CD14-positive monocyte (primary cell): ENCODE results near the gene TYR. TPM values are rescaled to one million over a fixed set of nuclear protein-coding genes. Genes with fewer than 3 reads are reported as not detected.
"Not testable (repeated sequence)": the region's sequence is repeated elsewhere in the genome, so short reads cannot be mapped to it uniquely, and the experiment has no call there.

Source experiments
- DNase-seq, 3 donors: peaks; one replicate each; pipeline ENCODE4 v3.0.0-alpha.2; 2011 to 2022
- H2AFZ ChIP-seq: 2 replicates; pipeline ENCODE4 v1.6.0; 2012; ENCODE audit warnings: mild to moderate bottlenecking, low read depth, low read length, inconsistent platforms; ENCODE audit not compliant: insufficient read depth, poor library complexity, severe bottlenecking
- H3K27ac ChIP-seq, 2 donors: 1 replicate in 1 of 2; 2 replicates in 1 of 2; pipeline ENCODE4 v1.5.1; 2012 to 2013; ENCODE audit warnings: low read length in 2 of 2, control low read depth in 1 of 2, inconsistent platforms in 1 of 2, low read depth in 1 of 2, mild to moderate bottlenecking in 1 of 2
- H3K27me3 ChIP-seq, 2 donors: one replicate each; pipeline versions ENCODE4 v1.6.0 to v1.6.1; 2011 to 2013; ENCODE audit warnings: low read length in 2 of 2; ENCODE audit not compliant: control insufficient read depth in 2 of 2, insufficient read depth in 2 of 2
- H3K36me3 ChIP-seq, 2 donors: replicated peaks in 1 of 2; 1 replicate in 1 of 2; 2 replicates in 1 of 2; pipeline versions ENCODE4 v1.5.1 to v1.6.1; 2012 to 2013; ENCODE audit warnings: low read length in 2 of 2, control low read depth in 1 of 2, inconsistent platforms in 1 of 2, mild to moderate bottlenecking in 1 of 2; ENCODE audit not compliant: insufficient read depth in 2 of 2, control insufficient read depth in 1 of 2
- H3K4me1 ChIP-seq, 2 donors: 1 replicate in 1 of 2; 2 replicates in 1 of 2; pipeline versions ENCODE4 v1.5.1 to v1.6.1; 2012 to 2013; ENCODE audit warnings: low read length in 2 of 2, control low read depth in 1 of 2, inconsistent platforms in 1 of 2, mild to moderate bottlenecking in 1 of 2, moderate library complexity in 1 of 2; ENCODE audit not compliant: insufficient read depth in 2 of 2, control insufficient read depth in 1 of 2
- H3K4me2 ChIP-seq: replicated peaks from 2 replicates; pipeline ENCODE3; 2012; ENCODE audit warnings: low read length, moderate library complexity, mild to moderate bottlenecking; ENCODE audit not compliant: poor library complexity, severe bottlenecking; ENCODE audit errors: extremely low read depth
- H3K4me3 ChIP-seq, 3 experiments: fragments of 200-600 bp in 1 of 3; sonication (generic) in 1 of 3; replicated peaks in 1 of 3; 1 replicate in 2 of 3; 2 replicates in 1 of 3; pipeline ENCODE4 v1.5.1; 2011 to 2013; ENCODE audit warnings: low read length in 3 of 3, mild to moderate bottlenecking in 3 of 3, control low read depth in 2 of 3, low read depth in 2 of 3, inconsistent platforms in 1 of 3, moderate library complexity in 1 of 3
- H3K79me2 ChIP-seq: 2 replicates; pipeline ENCODE4 v1.6.0; 2012; ENCODE audit warnings: mild to moderate bottlenecking, control low read depth, inconsistent platforms, low read length, moderate library complexity; ENCODE audit not compliant: insufficient read depth
- H3K9ac ChIP-seq: 2 replicates; pipeline ENCODE4 v1.6.0; 2017; ENCODE audit warnings: low read length, mild to moderate bottlenecking; ENCODE audit not compliant: insufficient read depth, poor library complexity, severe bottlenecking
- H3K9me3 ChIP-seq, 2 donors: replicated peaks in 1 of 2; 1 replicate in 1 of 2; 2 replicates in 1 of 2; pipeline versions ENCODE4 v1.5.1 to v1.6.1; 2012 to 2013; ENCODE audit warnings: low read length in 2 of 2, control low read depth in 1 of 2; ENCODE audit not compliant: control insufficient read depth in 1 of 2, insufficient read depth in 1 of 2
- H4K20me1 ChIP-seq: 2 replicates; pipeline ENCODE4 v1.6.0; 2012; ENCODE audit warnings: mild to moderate bottlenecking, low read length, control low read depth, moderate library complexity; ENCODE audit not compliant: insufficient read depth
- H3K27ac Mint-ChIP-seq, 7 donors: one replicate each; pipeline ENCODE4 v1.8.0; 2020; ENCODE audit warnings: mild to moderate bottlenecking in 7 of 7, mixed read lengths in 7 of 7, moderate library complexity in 6 of 7, inconsistent platforms in 2 of 7
- H3K27me3 Mint-ChIP-seq, 3 donors: one replicate each; pipeline ENCODE4 v1.8.0; 2021 to 2022; ENCODE audit warnings: low read depth in 3 of 3, mild to moderate bottlenecking in 3 of 3, mixed read lengths in 3 of 3, moderate library complexity in 3 of 3, inconsistent platforms in 1 of 3
- H3K36me3 Mint-ChIP-seq, 2 donors: one replicate each; pipeline ENCODE4 v1.8.0; 2020; ENCODE audit warnings: mixed read lengths in 2 of 2, inconsistent platforms in 1 of 2, mild to moderate bottlenecking in 1 of 2
- H3K4me1 Mint-ChIP-seq: one replicate; pipeline ENCODE4 v1.8.0; 2020; ENCODE audit warnings: mild to moderate bottlenecking, mixed read lengths
- H3K4me3 Mint-ChIP-seq, 2 donors: one replicate each; pipeline ENCODE4 v1.8.0; 2020; ENCODE audit warnings: mild to moderate bottlenecking in 2 of 2, mixed read lengths in 2 of 2, moderate library complexity in 1 of 2
- H3K9me3 Mint-ChIP-seq, 7 donors: one replicate each; pipeline ENCODE4 v1.8.0; 2020 to 2022; ENCODE audit warnings: mixed read lengths in 7 of 7, mild to moderate bottlenecking in 6 of 7, moderate library complexity in 6 of 7, inconsistent platforms in 2 of 7
- CTCF ChIP-seq: fragments of 200-600 bp; IDR thresholded peaks from one replicate; pipeline ENCODE4 v1.8.0; 2022; ENCODE audit warnings: antibody characterized with exemption, mild to moderate bottlenecking
- WGBS: methylation state at CpG from one replicate; pipeline ENCODE4 v1.1.5; 2013; ENCODE audit warnings: missing lambda C conversion rate; ENCODE audit not compliant: insufficient coverage; 5-methylcytosine and 5-hydroxymethylcytosine counted together
- intact Hi-C, 2 donors: fragments of 100-400 bp; cut with micrococcal nuclease; formaldehyde crosslinking; loops; one replicate each; pipeline versions ENCODE4 v1.15.0 to v1.15.1; 2023
- polyA plus RNA-seq, 3 donors: library from polyadenylated mRNA; depleted of rRNA in 1 of 3; unstranded in 2 of 3; stranded (reverse) in 1 of 3; fragments of 300-500 nt in 2 of 3; fragments of >200 nt in 1 of 3; fragmentation: Illumina TruSeq in 2 of 3; gene quantifications; 1 replicate in 2 of 3; 2 replicates in 1 of 3; pipeline ENCODE4 v1.2.3, GENCODE V29; 2012 to 2021

Gene TYR
- polyA plus RNA-seq, 3 donors = not detected

- DNase-seq = no peak
- H3K27me3 Mint-ChIP-seq = peaks cover 0 to 2% (median 0%) of the 10 kb centered on the region in 3 donors
- H3K4me3 Mint-ChIP-seq = no peak overlapping the region
- no peaks in the 10 kb centered on the region for H4K20me1 ChIP-seq
- no peaks in the 10 kb centered on the region for H3K4me1 Mint-ChIP-seq
- H3K27ac ChIP-seq = no peak overlapping the region
- H3K27me3 ChIP-seq = no peaks in the 10 kb centered on the region
- H3K9me3 Mint-ChIP-seq = peaks cover 0 to 6% (median 3%) of the 10 kb centered on the region in 7 donors
- H3K27ac Mint-ChIP-seq = no peak overlapping the region
- no peak overlapping the region for H3K4me2 ChIP-seq
- H3K79me2 ChIP-seq = no peaks in the 10 kb centered on the region
- intact Hi-C loops = no loop called here
- H3K4me3 ChIP-seq = no peak overlapping the region
- no peak for TF ChIP-seq CTCF
- no peaks in the 10 kb centered on the region for H3K36me3 Mint-ChIP-seq
- H3K9ac ChIP-seq = no peak overlapping the region
- H3K36me3 ChIP-seq = no peaks in the 10 kb centered on the region
- H3K9me3 ChIP-seq = no peaks in the 10 kb centered on the region
- no peaks in the 10 kb centered on the region for H3K4me1 ChIP-seq
- no CpG with 5 or more reads among the region's 2 CpGs for WGBS
- no peak overlapping the region for H2AFZ ChIP-seq
These were observed 143.7 kb downstream of the TYR start for GRCh38 chr11:89321401-89321800.

- WGBS = 73% methylated on average over 1 of the region's 5 CpGs
- Histone ChIP-seq H3K4me2 (no peak overlapping the region), H3K4me3 (no peak overlapping the region), H3K79me2 (no peaks in the 10 kb centered on the region), H2AFZ (no peak overlapping the region), H3K9me3 (no peaks in the 10 kb centered on the region), H3K9ac (no peak overlapping the region), H3K4me1 (no peaks in the 10 kb centered on the region), H3K36me3 (no peaks in the 10 kb centered on the region), H4K20me1 (no peaks in the 10 kb centered on the region), H3K27me3 (no peaks in the 10 kb centered on the region), H3K27ac (no peak overlapping the region)
- TF ChIP-seq CTCF = no peak
- Mint-ChIP-seq H3K4me1 (no peaks in the 10 kb centered on the region), H3K36me3 (no peaks in the 10 kb centered on the region), H3K27me3 (peaks cover 0 to 2% (median 0%) of the 10 kb centered on the region in 3 donors), H3K4me3 (no peak overlapping the region), H3K9me3 (peaks cover 0 to 2% (median 0%) of the 10 kb centered on the region in 7 donors), H3K27ac (no peak overlapping the region)
- DNase-seq = no peak
- intact Hi-C loops = no loop called here
These were observed 150.2 kb downstream of the TYR start for GRCh38 chr11:89327885-89328284.

- H3K27me3 Mint-ChIP-seq, H3K36me3 Mint-ChIP-seq, H4K20me1 ChIP-seq, H3K27ac ChIP-seq, H3K9me3 Mint-ChIP-seq, H3K9me3 ChIP-seq, H3K4me3 Mint-ChIP-seq, H3K36me3 ChIP-seq, DNase-seq, H3K4me1 Mint-ChIP-seq, H3K4me1 ChIP-seq, H3K4me3 ChIP-seq, H3K27ac Mint-ChIP-seq, H3K27me3 ChIP-seq, H3K9ac ChIP-seq, H3K4me2 ChIP-seq, H3K79me2 ChIP-seq, H2AFZ ChIP-seq, intact Hi-C loops: not testable (repeated sequence)
- no CpG with 5 or more reads among the region's 4 CpGs for WGBS
These were observed 154.3 kb downstream of the TYR start for GRCh38 chr11:89331940-89332339.
